Sigmoid colon (tissue), 4 donors: ENCODE data around the gene ZRANB3.
"Not testable (repeated sequence)": the region's sequence is repeated elsewhere in the genome, so short reads cannot be mapped to it uniquely, and the experiment has no call there.

Experiments
- CTCF ChIP-seq, 4 experiments: fragments of 450-650 bp in 3 of 4; fragments of 200-600 bp in 1 of 4; IDR thresholded peaks; one replicate each; pipeline ENCODE4 v1.5.1; 2016 to 2019; ENCODE audit warnings: antibody characterized with exemption in 4 of 4, mild to moderate bottlenecking in 3 of 4, moderate library complexity in 2 of 4
- EP300 ChIP-seq, 4 donors: sonication (generic); formaldehyde crosslinking; IDR thresholded peaks; one replicate each; pipeline ENCODE4 v1.6.1; 2017; ENCODE audit warnings: antibody characterized with exemption in 4 of 4
- POLR2A ChIP-seq, 2 donors: fragments of 450-650 bp; IDR thresholded peaks; one replicate each; pipeline ENCODE4 v1.6.1; 2016; ENCODE audit warnings: antibody characterized with exemption in 2 of 2, mild to moderate bottlenecking in 2 of 2, moderate library complexity in 2 of 2
- POLR2AphosphoS5 ChIP-seq, 4 donors: sonication (generic); formaldehyde crosslinking; IDR thresholded peaks; one replicate each; pipeline ENCODE4 v1.6.1; 2017; ENCODE audit warnings: antibody characterized with exemption in 4 of 4

DNA sequence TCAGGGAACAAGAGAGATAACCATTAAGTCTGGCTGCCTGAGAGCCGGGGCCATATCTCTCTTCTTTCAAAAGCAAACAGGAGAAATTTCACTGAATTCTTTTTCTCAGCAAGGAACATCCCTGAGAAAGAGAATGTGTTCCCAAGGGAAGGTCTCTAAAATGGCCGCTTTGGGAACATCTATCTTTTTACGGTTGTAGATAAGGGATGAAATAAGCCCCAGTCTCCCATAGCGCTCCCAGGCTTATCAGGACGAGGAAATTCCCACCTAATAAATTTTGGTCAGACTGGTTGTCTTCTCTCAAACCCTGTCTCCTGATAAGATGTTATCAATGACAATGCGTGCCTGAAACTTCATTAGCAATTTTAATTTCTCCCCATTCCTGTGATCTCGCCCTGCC is 32.4 kb downstream of the ZRANB3 start:
- TF ChIP-seq EP300, POLR2A, POLR2AphosphoS5, CTCF (IDR thresholded peaks at IDR 0.05): not testable (repeated sequence)
